Activated naive CD8-positive, alpha-beta T cell treated with anti-CD3 and anti-CD28 coated beads for 36 hours (primary cell): ENCODE measurements around the gene SIN3A. TPM values are rescaled to one million over a fixed set of nuclear protein-coding genes. Genes with fewer than 3 reads are reported as not detected.
A peak's percentile ranks its signal among the peaks of the same experiment; 100 is the strongest.
"Not testable (repeated sequence)": the region's sequence is repeated elsewhere in the genome, so short reads cannot be mapped to it uniquely, and the experiment has no call there.

Source experiments
- DNase-seq: peaks from one replicate; pipeline ENCODE4 v3.0.0; 2021
- H3K27ac Mint-ChIP-seq: one replicate; pipeline ENCODE4 v1.8.0; 2022; ENCODE audit warnings: mild to moderate bottlenecking, moderate library complexity, mixed read lengths
- H3K27me3 Mint-ChIP-seq: one replicate; pipeline ENCODE4 v1.8.0; 2022; ENCODE audit warnings: mild to moderate bottlenecking, mixed read lengths
- H3K36me3 Mint-ChIP-seq: one replicate; pipeline ENCODE4 v1.8.0; 2021; ENCODE audit warnings: mild to moderate bottlenecking, mixed read lengths
- H3K4me1 Mint-ChIP-seq: one replicate; pipeline ENCODE4 v1.8.0; 2021; ENCODE audit warnings: mixed read lengths
- H3K4me3 Mint-ChIP-seq: one replicate; pipeline ENCODE4 v1.8.0; 2022; ENCODE audit warnings: mild to moderate bottlenecking, moderate library complexity, mixed read lengths
- H3K9me3 Mint-ChIP-seq: one replicate; pipeline ENCODE4 v1.8.0; 2022; ENCODE audit warnings: mixed read lengths
- total RNA-seq, 2 experiments: library from RNA; stranded (reverse); gene quantifications; one replicate each; pipeline ENCODE4 v1.2.3, GENCODE V29; 2021

The SIN3A gene
- total RNA-seq, 2 experiments from 2014 or later: 74.2 to 77.0 TPM

- DNase-seq: no peak
- Mint-ChIP-seq H3K27ac (no peak overlapping the region), H3K36me3 (peaks cover 22% of the 10 kb centered on the region), H3K4me3 (no peak overlapping the region), H3K27me3 (no peaks in the 10 kb centered on the region), H3K9me3 (no peaks in the 10 kb centered on the region), H3K4me1 (peaks cover 37% of the 10 kb centered on the region)
Measured at GRCh38 chr15:75430259-75430658, 21.2 kb downstream of the SIN3A start.

DNA sequence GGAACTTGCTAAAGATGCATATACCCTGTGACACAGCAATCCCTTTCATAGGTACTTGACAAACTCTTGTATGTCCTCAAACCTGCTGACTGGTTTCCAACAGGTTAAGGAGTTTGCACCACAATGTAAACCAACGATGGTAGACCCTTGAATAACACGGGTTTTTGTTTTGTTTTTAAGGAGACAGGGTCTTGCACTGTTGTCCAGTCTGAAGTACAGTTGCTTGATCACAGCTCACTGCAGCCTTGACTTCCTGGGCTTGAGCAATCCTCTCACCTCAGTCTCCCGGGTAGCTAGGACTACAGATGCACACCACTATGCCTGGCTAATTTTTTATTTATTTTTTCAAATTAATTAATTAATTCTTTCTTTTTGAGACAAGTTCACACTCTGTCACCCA lies 23.3 kb downstream of the SIN3A start:
- Mint-ChIP-seq H3K27me3 (no peaks in the 10 kb centered on the region), H3K36me3 (peaks cover 17% of the 10 kb centered on the region), H3K4me3 (no peak overlapping the region), H3K27ac (no peak overlapping the region), H3K4me1 (peaks cover 28% of the 10 kb centered on the region), H3K9me3 (no peaks in the 10 kb centered on the region)
- no peak for DNase-seq

DNA sequence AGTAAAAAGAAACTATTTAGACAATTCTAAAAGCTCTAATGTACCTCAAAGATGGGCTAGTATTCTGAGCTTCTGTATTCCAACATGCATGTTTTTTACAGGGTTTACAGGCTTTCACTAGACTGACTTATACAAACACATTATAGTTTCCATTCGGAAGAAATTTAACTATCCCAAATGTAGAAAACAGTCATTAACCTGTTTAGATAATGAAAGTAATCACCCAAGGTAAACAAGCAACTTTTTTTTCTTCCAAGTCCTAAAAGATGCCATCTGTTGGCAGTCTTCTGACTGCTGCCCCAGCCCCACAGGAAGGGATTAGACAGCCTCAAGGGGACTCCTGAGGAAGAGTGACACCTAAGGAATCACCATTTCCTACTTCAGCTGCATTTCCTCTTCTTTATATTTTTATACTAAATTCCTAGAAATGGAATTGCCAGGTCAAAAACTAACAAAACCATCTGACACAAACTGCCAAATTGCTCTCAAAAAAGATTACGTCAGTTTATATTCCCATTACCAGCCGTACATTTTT lies 25.5 kb downstream of the SIN3A start:
- Mint-ChIP-seq H3K4me3 (no peak overlapping the region), H3K36me3 (peaks cover 16% of the 10 kb centered on the region), H3K4me1 (peaks cover 14% of the 10 kb centered on the region), H3K27me3 (no peaks in the 10 kb centered on the region), H3K27ac (no peak overlapping the region), H3K9me3 (no peaks in the 10 kb centered on the region)
- DNase-seq: no peak

- Mint-ChIP-seq H3K9me3 (no peaks in the 10 kb centered on the region), H3K4me1 (peaks cover 12% of the 10 kb centered on the region), H3K27me3 (no peaks in the 10 kb centered on the region), H3K36me3 (peaks cover 12% of the 10 kb centered on the region), H3K4me3 (no peak overlapping the region), H3K27ac (peak overlapping the region; percentile 12)
- DNase-seq: no peak
Measured at GRCh38 chr15:75422554-75422953, 28.9 kb downstream of the SIN3A start.

- Mint-ChIP-seq H3K27ac (no peak overlapping the region), H3K4me1 (peaks cover 20% of the 10 kb centered on the region), H3K9me3 (no peaks in the 10 kb centered on the region), H3K4me3 (no peak overlapping the region), H3K36me3 (peaks cover 17% of the 10 kb centered on the region), H3K27me3 (no peaks in the 10 kb centered on the region)
- no peak for DNase-seq
Measured at GRCh38 chr15:75420698-75421097, 30.8 kb downstream of the SIN3A start.

GRCh38 chr15:75416584-75416983 lies 34.9 kb downstream of the SIN3A start:
- Mint-ChIP-seq H3K27ac (peak overlapping the region; percentile 80), H3K36me3 (peaks cover 23% of the 10 kb centered on the region), H3K9me3 (no peaks in the 10 kb centered on the region), H3K4me1 (peaks cover 24% of the 10 kb centered on the region), H3K27me3 (no peaks in the 10 kb centered on the region), H3K4me3 (no peak overlapping the region)
- peak; percentile 4 for DNase-seq

DNA sequence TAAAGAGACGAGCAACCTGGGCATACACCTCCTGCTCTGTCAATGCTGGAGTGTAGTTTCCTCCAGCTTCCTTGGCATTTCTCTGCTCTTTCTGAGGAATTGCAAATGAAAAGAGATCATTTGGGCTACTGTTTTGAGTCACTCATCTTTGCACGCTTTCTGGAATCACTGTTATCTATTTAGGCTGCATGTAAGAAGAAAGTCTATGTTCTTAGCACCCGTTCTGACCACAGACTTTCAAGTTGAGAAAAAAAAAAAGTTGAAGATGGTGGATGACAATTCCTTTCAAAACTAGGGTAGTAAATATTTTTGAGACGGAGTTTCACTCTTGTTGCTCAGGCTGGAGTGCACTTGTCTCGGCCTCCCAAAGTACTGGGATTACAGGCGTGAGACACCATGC lies 41.3 kb downstream of the SIN3A start:
- Mint-ChIP-seq H3K36me3 (peaks cover 45% of the 10 kb centered on the region), H3K9me3 (no peaks in the 10 kb centered on the region), H3K27ac (peak overlapping the region; percentile 19), H3K4me3 (no peak overlapping the region), H3K27me3 (no peaks in the 10 kb centered on the region), H3K4me1 (peaks cover 26% of the 10 kb centered on the region)
- no peak for DNase-seq

DNA sequence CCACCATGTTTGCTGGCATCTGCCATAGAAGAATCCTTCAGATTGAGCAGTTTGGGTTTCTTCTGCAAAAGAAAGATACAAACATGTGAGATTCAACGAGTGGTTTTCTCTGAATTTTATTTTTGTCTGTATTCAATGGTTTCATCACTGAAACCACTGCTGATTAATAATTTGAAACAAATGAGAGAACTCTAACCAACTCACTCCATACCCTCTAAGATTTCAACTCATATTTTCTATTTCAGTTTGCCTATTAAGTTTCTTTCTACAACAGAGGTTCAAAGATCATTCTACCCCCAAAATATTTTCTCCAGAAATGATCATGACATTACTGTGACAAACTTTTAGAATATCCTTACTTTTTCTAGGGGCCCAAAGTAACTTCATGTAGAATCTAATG lies 44.4 kb downstream of the SIN3A start:
- no peak for DNase-seq
- Mint-ChIP-seq H3K4me3 (peak overlapping the region; percentile 22), H3K4me1 (peaks cover 22% of the 10 kb centered on the region), H3K36me3 (peaks cover 46% of the 10 kb centered on the region), H3K27me3 (no peaks in the 10 kb centered on the region), H3K27ac (peak overlapping the region; percentile 87), H3K9me3 (no peaks in the 10 kb centered on the region)

- Mint-ChIP-seq H3K4me3 (no peak overlapping the region), H3K36me3 (peaks cover 33% of the 10 kb centered on the region), H3K9me3 (no peaks in the 10 kb centered on the region), H3K27ac (no peak overlapping the region), H3K4me1 (peaks cover 22% of the 10 kb centered on the region), H3K27me3 (no peaks in the 10 kb centered on the region)
- no peak for DNase-seq
Measured at GRCh38 chr15:75403892-75404291, 47.6 kb downstream of the SIN3A start.

GRCh38 chr15:75397494-75397893 lies 54.0 kb downstream of the SIN3A start:
- Mint-ChIP-seq H3K9me3 (no peaks in the 10 kb centered on the region), H3K36me3 (peaks cover 22% of the 10 kb centered on the region), H3K27ac (no peak overlapping the region)

GRCh38 chr15:75389791-75390382 lies 61.6 kb downstream of the SIN3A start:
- H3K4me3 Mint-ChIP-seq: no peak overlapping the region
- H3K9me3 Mint-ChIP-seq: no peaks in the 10 kb centered on the region
- no peak overlapping the region for H3K27ac Mint-ChIP-seq
- H3K36me3 Mint-ChIP-seq: peaks cover 12% of the 10 kb centered on the region
- DNase-seq: no peak
- H3K4me1 Mint-ChIP-seq: peaks cover 9% of the 10 kb centered on the region
- no peaks in the 10 kb centered on the region for H3K27me3 Mint-ChIP-seq

More at GRCh38 chr15:75397494-75397893, 54.0 kb downstream of the SIN3A start:
- Mint-ChIP-seq H3K4me1 (peaks cover 4% of the 10 kb centered on the region), H3K4me3 (no peak overlapping the region), H3K27me3 (no peaks in the 10 kb centered on the region)
- no peak for DNase-seq

GRCh38 chr15:75383986-75384385 lies 67.5 kb downstream of the SIN3A start:
- not testable (repeated sequence) for H3K4me1 Mint-ChIP-seq, H3K27me3 Mint-ChIP-seq, H3K4me3 Mint-ChIP-seq, H3K9me3 Mint-ChIP-seq, H3K27ac Mint-ChIP-seq, DNase-seq
- peaks cover 18% of the 10 kb centered on the region for H3K36me3 Mint-ChIP-seq

DNA sequence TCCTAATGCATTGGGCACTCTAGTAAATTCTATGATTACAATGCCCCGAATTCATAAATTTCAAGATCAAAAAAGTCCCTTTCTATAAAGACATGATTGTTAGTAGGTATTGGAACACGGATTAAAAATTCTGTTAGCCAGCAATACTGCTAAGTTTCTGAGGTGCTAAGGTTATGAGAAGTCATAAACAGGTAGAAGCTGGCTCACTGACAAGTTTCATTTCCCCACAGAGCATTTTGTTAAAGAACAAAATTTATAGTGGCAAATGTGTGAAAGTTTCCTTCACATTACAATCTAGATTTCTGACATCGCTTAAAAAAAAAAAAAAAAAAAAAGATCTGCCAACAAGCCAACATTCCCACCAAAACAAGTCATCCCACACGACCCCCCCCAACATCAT lies 70.7 kb downstream of the SIN3A start:
- Mint-ChIP-seq H3K27me3 (no peaks in the 10 kb centered on the region), H3K27ac (no peak overlapping the region), H3K4me1 (peaks cover 3% of the 10 kb centered on the region), H3K36me3 (peaks cover 23% of the 10 kb centered on the region), H3K9me3 (no peaks in the 10 kb centered on the region), H3K4me3 (no peak overlapping the region)
- DNase-seq: no peak

DNA sequence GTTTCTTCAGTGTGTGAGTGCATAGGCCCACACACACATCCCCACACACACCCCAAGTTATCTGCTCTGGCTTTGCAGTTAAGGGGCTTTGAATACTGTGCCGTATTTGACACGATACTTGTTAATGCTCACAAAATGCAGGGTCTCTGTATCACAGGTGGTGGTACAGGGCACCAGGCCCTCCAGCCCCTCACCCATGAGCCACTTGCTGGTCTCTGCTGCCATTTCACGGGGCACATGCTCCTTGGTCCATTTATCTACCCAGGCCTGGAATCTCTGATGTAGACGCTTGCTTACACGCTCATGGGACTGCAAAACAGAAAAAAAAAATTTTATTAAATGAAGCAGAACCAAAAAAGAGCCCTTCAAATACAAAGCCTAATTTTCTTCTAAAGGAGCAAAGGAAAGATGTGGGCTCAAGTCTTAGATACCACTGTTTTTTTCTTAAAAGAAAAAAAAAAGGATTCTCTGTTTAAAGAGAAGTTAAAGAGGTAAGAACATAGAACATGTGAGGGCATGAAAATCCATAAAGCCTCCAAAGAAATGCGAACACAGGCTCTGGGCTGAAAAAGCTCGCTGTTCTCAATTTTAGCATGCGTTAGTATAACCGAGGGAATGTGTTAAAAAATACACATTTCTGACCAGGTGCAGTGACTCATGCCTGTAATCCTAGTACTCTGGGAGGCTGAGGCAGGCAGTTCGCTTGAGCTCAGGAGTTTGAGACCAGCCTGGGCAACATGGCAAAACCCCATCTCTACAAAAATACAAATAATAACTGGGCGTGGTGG lies 79.4 kb downstream of the SIN3A start:
- Mint-ChIP-seq H3K4me1 (peaks cover 21% of the 10 kb centered on the region), H3K9me3 (no peaks in the 10 kb centered on the region), H3K36me3 (peaks cover 35% of the 10 kb centered on the region), H3K4me3 (no peak overlapping the region), H3K27ac (no peak overlapping the region), H3K27me3 (no peaks in the 10 kb centered on the region)
- DNase-seq: no peak

- Mint-ChIP-seq H3K27me3 (no peaks in the 10 kb centered on the region), H3K4me1 (peaks cover 21% of the 10 kb centered on the region), H3K27ac (no peak overlapping the region), H3K9me3 (no peaks in the 10 kb centered on the region), H3K36me3 (peaks cover 36% of the 10 kb centered on the region), H3K4me3 (no peak overlapping the region)
- no peak for DNase-seq
Measured at GRCh38 chr15:75371486-75371885, 80.0 kb downstream of the SIN3A start.
